Neuronal stem cell (in vitro differentiated cells): ENCODE data around the gene EIF4EBP3.

Source experiments
- DNase-seq: peaks from one replicate; pipeline ENCODE4 v3.0.0-alpha.2; 2013; ENCODE audit warnings: low spot score
- H2AFZ ChIP-seq: one replicate; pipeline ENCODE4 v1.6.1; 2013; ENCODE audit warnings: mild to moderate bottlenecking, low read length, inconsistent platforms
- H2AK5ac ChIP-seq: 2 replicates; pipeline ENCODE4 v1.6.1; 2013; ENCODE audit warnings: low read depth, mild to moderate bottlenecking, inconsistent platforms, low read length, moderate library complexity, mixed read lengths
- H2BK120ac ChIP-seq: 2 replicates; pipeline ENCODE4 v1.6.1; 2013; ENCODE audit warnings: low read depth, mild to moderate bottlenecking, inconsistent platforms, low read length, moderate library complexity, mixed read lengths
- H2BK12ac ChIP-seq: one replicate; pipeline ENCODE4 v1.6.1; 2013; ENCODE audit warnings: low read length, inconsistent platforms
- H2BK15ac ChIP-seq: 2 replicates; pipeline ENCODE4 v1.6.1; 2013; ENCODE audit warnings: mild to moderate bottlenecking, low read length, inconsistent platforms, mixed read lengths
- H2BK5ac ChIP-seq: one replicate; pipeline ENCODE4 v1.6.1; 2013; ENCODE audit warnings: inconsistent platforms, mild to moderate bottlenecking, low read length, moderate library complexity
- H3K14ac ChIP-seq: one replicate; pipeline ENCODE4 v1.6.1; 2013; ENCODE audit warnings: low read length, inconsistent platforms
- H3K18ac ChIP-seq: 2 replicates; pipeline ENCODE4 v1.6.1; 2013; ENCODE audit warnings: low read length, inconsistent platforms
- H3K23ac ChIP-seq: 2 replicates; pipeline ENCODE4 v1.6.1; 2013; ENCODE audit warnings: low read depth, mild to moderate bottlenecking, mixed read lengths, low read length, inconsistent platforms; ENCODE audit not compliant: poor library complexity
- H3K27ac ChIP-seq: replicated peaks from 3 replicates; pipeline ENCODE4 v1.5.1; 2013; ENCODE audit warnings: low read length, inconsistent platforms
- H3K27me3 ChIP-seq, 3 experiments: 2 replicates each; pipeline ENCODE4 v1.6.1; 2013; ENCODE audit warnings: low read length in 3 of 3, mild to moderate bottlenecking in 2 of 3, inconsistent platforms in 1 of 3, low read depth in 1 of 3, mixed read lengths in 1 of 3, moderate library complexity in 1 of 3; ENCODE audit not compliant: control insufficient read depth in 3 of 3, insufficient read depth in 3 of 3
- H3K36me3 ChIP-seq, 2 donors: replicated peaks in 1 of 2; 2 replicates each; pipeline ENCODE4 v1.6.1; 2013; ENCODE audit warnings: low read length in 2 of 2; ENCODE audit not compliant: control insufficient read depth in 2 of 2, insufficient read depth in 2 of 2
- H3K4ac ChIP-seq: 2 replicates; pipeline ENCODE4 v1.6.1; 2013; ENCODE audit warnings: inconsistent platforms, mild to moderate bottlenecking, low read length, moderate library complexity
- H3K4me1 ChIP-seq, 2 donors: 1 replicate in 1 of 2; 2 replicates in 1 of 2; pipeline ENCODE4 v1.6.1; 2013; ENCODE audit warnings: low read length in 2 of 2, low read depth in 1 of 2; ENCODE audit not compliant: control insufficient read depth in 2 of 2, insufficient read depth in 1 of 2
- H3K4me2 ChIP-seq: one replicate; pipeline ENCODE4 v1.6.1; 2013; ENCODE audit warnings: mild to moderate bottlenecking, low read length, inconsistent platforms; ENCODE audit not compliant: insufficient read depth, poor library complexity, severe bottlenecking
- H3K4me3 ChIP-seq, 2 donors: 2 replicates each; pipeline ENCODE4 v1.5.1; 2013; ENCODE audit warnings: low read length in 2 of 2, mild to moderate bottlenecking in 2 of 2, inconsistent platforms in 1 of 2, moderate library complexity in 1 of 2
- H3K79me1 ChIP-seq: one replicate; pipeline ENCODE4 v1.6.1; 2013; ENCODE audit warnings: low read depth, mild to moderate bottlenecking, inconsistent platforms, low read length, moderate library complexity
- H3K9ac ChIP-seq: one replicate; pipeline ENCODE4 v1.6.1; 2013; ENCODE audit warnings: mild to moderate bottlenecking, low read depth, low read length, inconsistent platforms; ENCODE audit not compliant: poor library complexity
- H3K9me3 ChIP-seq, 2 donors: replicated peaks in 1 of 2; 2 replicates each; pipeline versions ENCODE3 to v1.6.1; 2013; ENCODE audit warnings: low read length in 2 of 2, mild to moderate bottlenecking in 2 of 2, inconsistent platforms in 1 of 2, low read depth in 1 of 2, mixed read lengths in 1 of 2, moderate library complexity in 1 of 2; ENCODE audit not compliant: control insufficient read depth in 2 of 2, insufficient read depth in 1 of 2
- H4K8ac ChIP-seq: one replicate; pipeline ENCODE4 v1.6.1; 2013; ENCODE audit warnings: low read depth, mild to moderate bottlenecking, inconsistent platforms, low read length, moderate library complexity
- H4K91ac ChIP-seq: one replicate; pipeline ENCODE4 v1.6.1; 2013; ENCODE audit warnings: low read length, low read depth, mild to moderate bottlenecking, inconsistent platforms; ENCODE audit not compliant: poor library complexity
- WGBS, 2 donors: extraction: QIAGEN DNeasy Blood & Tissue Kit; methylation state at CpG; one replicate each; pipeline ENCODE4 v1.1.7; 2013; ENCODE audit warnings: missing lambda C conversion rate in 2 of 2, mixed read lengths in 1 of 2; ENCODE audit not compliant: insufficient read length in 2 of 2, insufficient replicate concordance in 1 of 2; ENCODE audit errors: extremely low coverage in 2 of 2; 5-methylcytosine and 5-hydroxymethylcytosine counted together

Gene EIF4EBP3

GRCh38 chr5:140509898-140510297, 37.6 kb upstream of the EIF4EBP3 start:
- no peak overlapping the region for H2AK5ac ChIP-seq
- no peak overlapping the region for H3K23ac ChIP-seq
- no peaks in the 10 kb centered on the region for H3K79me1 ChIP-seq
- H3K9ac ChIP-seq: no peak overlapping the region
- no peak overlapping the region for H3K4me2 ChIP-seq
- no peak overlapping the region for H2BK120ac ChIP-seq
- no peak overlapping the region for H2BK12ac ChIP-seq
- H4K91ac ChIP-seq: no peak overlapping the region
- H3K27me3 ChIP-seq: no peaks in the 10 kb centered on the region
- H2BK15ac ChIP-seq: no peak overlapping the region
- no peak overlapping the region for H3K4me3 ChIP-seq
- no peak for DNase-seq
- H2BK5ac ChIP-seq: no peak overlapping the region
- WGBS, 2 donors: no CpG with 5 or more reads among the region's 4 CpGs
- H2AFZ ChIP-seq: no peak overlapping the region
- no peak overlapping the region for H3K14ac ChIP-seq
- no peak overlapping the region for H3K4ac ChIP-seq
- no peak overlapping the region for H4K8ac ChIP-seq
- no peak overlapping the region for H3K27ac ChIP-seq
- peaks cover 28 to 99% of the 10 kb centered on the region in 2 donors for H3K36me3 ChIP-seq
- no peak overlapping the region for H3K18ac ChIP-seq
- no peaks in the 10 kb centered on the region for H3K4me1 ChIP-seq
- no peaks in the 10 kb centered on the region for H3K9me3 ChIP-seq

GRCh38 chr5:140513124-140513523, 34.3 kb upstream of the EIF4EBP3 start:
- no peak overlapping the region for H3K23ac ChIP-seq
- H2AK5ac ChIP-seq: no peak overlapping the region
- no CpG with 5 or more reads among the region's 2 CpGs for WGBS, 2 donors
- H3K9ac ChIP-seq: no peak overlapping the region
- H3K27me3 ChIP-seq: no peaks in the 10 kb centered on the region
- no peak overlapping the region for H3K14ac ChIP-seq
- no peak overlapping the region for H2AFZ ChIP-seq
- H2BK5ac ChIP-seq: no peak overlapping the region
- no peak overlapping the region for H3K4me2 ChIP-seq
- H3K27ac ChIP-seq: no peak overlapping the region
- no peak overlapping the region for H2BK12ac ChIP-seq
- DNase-seq: no peak
- H4K91ac ChIP-seq: no peak overlapping the region
- H3K4me3 ChIP-seq: no peak overlapping the region
- no peak overlapping the region for H4K8ac ChIP-seq
- no peak overlapping the region for H3K4ac ChIP-seq
- H3K18ac ChIP-seq: no peak overlapping the region
- H3K9me3 ChIP-seq: no peaks in the 10 kb centered on the region
- no peak overlapping the region for H2BK15ac ChIP-seq
- H3K79me1 ChIP-seq: no peaks in the 10 kb centered on the region
- no peak overlapping the region for H2BK120ac ChIP-seq
- H3K36me3 ChIP-seq: peaks cover 18 to 73% of the 10 kb centered on the region in 2 donors
- no peaks in the 10 kb centered on the region for H3K4me1 ChIP-seq

GRCh38 chr5:140524003-140524402, 23.5 kb upstream of the EIF4EBP3 start:
- H3K4ac ChIP-seq: no peak overlapping the region
- no peak overlapping the region for H2BK5ac ChIP-seq
- no peak overlapping the region for H4K8ac ChIP-seq
- H2BK12ac ChIP-seq: no peak overlapping the region
- H3K36me3 ChIP-seq: peaks cover 15 to 80% of the 10 kb centered on the region in 2 donors
- H2AFZ ChIP-seq: no peak overlapping the region
- no peak overlapping the region for H3K4me3 ChIP-seq
- H3K14ac ChIP-seq: no peak overlapping the region
- WGBS, 2 donors: no CpG with 5 or more reads among the region's 2 CpGs
- H2AK5ac ChIP-seq: no peak overlapping the region
- H3K4me2 ChIP-seq: no peak overlapping the region
- H3K79me1 ChIP-seq: no peaks in the 10 kb centered on the region
- no peak overlapping the region for H2BK120ac ChIP-seq
- no peak overlapping the region for H3K18ac ChIP-seq
- no peaks in the 10 kb centered on the region for H3K9me3 ChIP-seq
- no peak overlapping the region for H3K27ac ChIP-seq
- no peaks in the 10 kb centered on the region for H3K4me1 ChIP-seq
- no peak overlapping the region for H3K23ac ChIP-seq
- no peak overlapping the region for H2BK15ac ChIP-seq
- H3K9ac ChIP-seq: no peak overlapping the region
- no peaks in the 10 kb centered on the region for H3K27me3 ChIP-seq
- H4K91ac ChIP-seq: no peak overlapping the region
- no peak for DNase-seq

- H3K4me3 ChIP-seq: no peak overlapping the region
- H4K91ac ChIP-seq: no peak overlapping the region
- no peak overlapping the region for H2BK12ac ChIP-seq
- H3K4ac ChIP-seq: no peak overlapping the region
- H2AK5ac ChIP-seq: no peak overlapping the region
- H3K9ac ChIP-seq: no peak overlapping the region
- H3K36me3 ChIP-seq: peaks cover 23 to 95% of the 10 kb centered on the region in 2 donors
- H2BK120ac ChIP-seq: no peak overlapping the region
- H3K23ac ChIP-seq: no peak overlapping the region
- no peak overlapping the region for H3K27ac ChIP-seq
- H3K79me1 ChIP-seq: peaks cover 3% of the 10 kb centered on the region
- H3K27me3 ChIP-seq: no peaks in the 10 kb centered on the region
- H3K4me1 ChIP-seq: no peaks in the 10 kb centered on the region
- DNase-seq: no peak
- H2BK5ac ChIP-seq: no peak overlapping the region
- H3K14ac ChIP-seq: no peak overlapping the region
- no peak overlapping the region for H4K8ac ChIP-seq
- no peak overlapping the region for H3K4me2 ChIP-seq
- H3K18ac ChIP-seq: no peak overlapping the region
- no CpG with 5 or more reads among the region's 1 CpG for WGBS, 2 donors
- H2BK15ac ChIP-seq: no peak overlapping the region
- no peak overlapping the region for H2AFZ ChIP-seq
- H3K9me3 ChIP-seq: no peaks in the 10 kb centered on the region
Observed at GRCh38 chr5:140540227-140540626, 7.2 kb upstream of the EIF4EBP3 start.
